CD4-positive, alpha-beta T cell treated with Interleukin-4 for 1 hour (primary cell): Measurements from ENCODE around the gene VAMP5.
"Not testable (repeated sequence)": the region's sequence is repeated elsewhere in the genome, so short reads cannot be mapped to it uniquely, and the experiment has no call there.

Source experiments
- DNase-seq, 2 donors: peaks; one replicate each; pipeline ENCODE4 v3.0.0-alpha.2; 2020 to 2022

Gene VAMP5

GRCh38 chr2:85584857-85585780 is 888 bp downstream of the VAMP5 start:
- peak in 1 of 2 donors; percentile 13 for DNase-seq

DNA sequence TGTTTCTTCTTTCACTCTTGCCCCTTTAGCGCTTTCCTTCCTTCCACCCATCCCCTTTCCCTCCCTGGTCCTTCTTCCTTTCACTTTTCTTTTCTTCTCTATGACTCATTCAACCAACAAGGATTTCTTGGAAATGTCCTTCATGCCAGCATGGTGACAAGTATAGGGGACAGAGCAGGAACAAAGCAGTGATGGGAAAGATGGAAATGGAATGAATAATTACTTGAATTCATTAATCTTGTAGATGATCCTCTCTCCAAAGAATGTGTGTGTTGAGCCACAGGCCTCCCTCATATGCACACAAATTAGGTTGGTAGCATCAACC is 1.5 kb downstream of the VAMP5 start:
- DNase-seq: no peak

DNA sequence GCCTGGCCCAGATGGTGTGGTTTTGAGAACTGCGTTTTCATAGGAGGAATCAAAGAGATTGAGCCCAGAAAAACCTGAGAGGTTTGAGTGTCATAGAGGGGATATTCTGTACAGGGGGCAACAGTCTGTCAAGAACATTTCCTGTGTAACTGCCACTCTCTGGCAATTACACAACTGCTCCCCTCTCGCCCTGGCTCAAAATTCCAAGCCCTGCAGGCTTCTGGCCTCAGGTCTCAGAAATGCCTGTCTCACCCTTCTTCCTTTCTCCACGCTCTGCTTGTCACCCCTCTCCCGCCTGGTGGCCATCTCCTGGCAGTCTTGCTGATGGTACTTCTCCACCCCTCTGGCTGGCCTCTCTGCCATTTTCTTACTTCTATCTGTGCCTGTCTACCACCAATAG is 4.0 kb downstream of the VAMP5 start:
- no peak for DNase-seq

- DNase-seq: no peak
Observed at GRCh38 chr2:85588645-85589044, 4.4 kb downstream of the VAMP5 start.

- no peak for DNase-seq
Observed at GRCh38 chr2:85589181-85589580, 5.0 kb downstream of the VAMP5 start.

GRCh38 chr2:85589982-85590791 is 6.0 kb downstream of the VAMP5 start:
- no peak for DNase-seq

DNA sequence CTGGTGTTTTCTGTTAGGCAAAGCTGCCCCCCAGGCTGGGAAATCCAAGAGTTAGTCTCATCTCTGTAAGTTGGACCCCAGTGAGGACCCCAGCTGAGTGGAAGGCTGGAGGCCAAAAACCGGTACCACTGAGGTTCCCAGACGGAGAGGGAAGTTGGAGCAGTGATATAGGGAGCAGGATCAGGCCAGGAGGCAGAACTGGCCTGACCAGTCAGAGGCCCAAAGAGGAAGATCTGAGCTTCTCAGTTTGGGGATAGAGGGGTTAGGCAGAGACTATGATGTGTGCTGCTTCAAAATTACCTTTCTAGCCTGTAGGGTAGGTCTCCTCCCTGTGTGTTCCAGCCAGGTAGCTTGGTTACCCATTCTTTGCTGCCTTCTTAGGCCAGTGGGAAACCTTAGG is 6.7 kb downstream of the VAMP5 start:
- DNase-seq: no peak

GRCh38 chr2:85591563-85591962 is 7.3 kb downstream of the VAMP5 start:
- no peak for DNase-seq

DNA sequence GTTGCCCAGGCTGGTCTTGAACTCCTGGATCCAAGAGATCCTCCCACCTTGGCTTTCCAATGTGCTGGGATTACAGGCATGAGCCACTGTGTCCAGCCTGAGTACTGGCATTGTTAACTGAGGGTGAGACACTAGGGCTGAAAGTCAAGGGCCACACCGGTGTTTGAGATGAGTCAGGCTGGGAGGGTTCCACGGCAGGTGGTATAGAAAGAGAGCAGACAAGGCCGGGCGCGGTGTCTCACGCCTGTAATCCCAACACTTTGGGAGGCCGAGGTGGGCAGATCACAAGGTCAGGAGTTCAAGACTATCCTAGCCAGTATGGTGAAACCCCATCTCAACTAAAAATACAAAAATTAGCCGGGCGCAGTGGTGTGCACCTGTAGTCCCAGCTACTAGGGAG is 8.1 kb downstream of the VAMP5 start:
- DNase-seq: not testable (repeated sequence)

DNA sequence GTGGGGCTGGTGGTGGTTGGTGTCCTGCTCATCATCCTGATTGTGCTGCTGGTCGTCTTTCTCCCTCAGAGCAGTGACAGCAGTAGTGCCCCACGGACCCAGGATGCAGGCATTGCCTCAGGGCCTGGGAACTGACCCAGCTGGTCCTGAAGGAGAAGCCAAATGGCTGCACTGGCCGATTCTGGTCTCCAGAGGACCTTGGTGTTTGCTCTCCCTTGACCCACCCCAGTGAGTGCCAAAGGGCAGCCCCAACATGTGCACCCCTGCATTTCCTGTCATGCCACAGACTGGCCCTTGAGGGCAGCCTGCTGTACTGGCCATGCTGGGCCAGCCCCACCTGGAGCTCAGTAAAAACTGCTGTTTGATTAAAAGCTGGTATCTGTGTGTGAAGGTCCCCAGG is 8.8 kb downstream of the VAMP5 start:
- no peak for DNase-seq

GRCh38 chr2:85594715-85595300 is 10.6 kb downstream of the VAMP5 start:
- DNase-seq: no peak

DNA sequence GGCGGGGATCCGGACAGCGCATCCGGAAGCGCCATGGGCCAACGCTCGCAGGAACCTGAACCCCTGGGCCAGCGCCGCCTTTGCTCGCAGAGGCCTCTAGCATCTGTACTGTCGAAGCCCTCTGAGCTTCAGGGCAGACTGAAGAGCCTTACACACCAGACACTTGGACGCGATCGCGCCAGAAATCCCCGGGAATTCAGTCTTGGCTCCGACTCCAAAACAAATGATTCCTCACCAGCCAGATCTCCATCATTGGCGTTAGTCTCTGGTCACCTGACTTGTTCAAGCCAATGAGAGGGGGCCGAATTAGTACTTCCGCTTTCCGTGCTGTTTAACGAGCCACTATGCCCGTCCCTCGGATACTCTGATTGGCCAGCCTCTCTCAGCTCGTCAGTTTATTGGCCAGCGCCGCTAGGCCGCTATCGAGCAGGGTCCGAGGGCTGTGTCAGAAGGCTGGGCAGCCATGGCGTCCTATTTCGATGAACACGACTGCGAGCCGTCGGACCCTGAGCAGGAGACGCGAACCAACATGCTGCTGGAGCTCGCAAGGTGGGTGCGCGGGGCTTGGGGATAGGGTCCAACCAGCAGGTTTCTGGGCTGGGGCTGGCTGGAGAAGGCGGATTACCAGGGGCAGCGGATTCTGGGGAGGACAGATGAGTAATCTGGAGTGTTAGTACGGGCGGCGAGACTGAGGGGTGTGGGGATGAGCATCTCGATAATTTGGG is 11.2 kb downstream of the VAMP5 start, which contains the start of gene RNF181:
RNF181 (plus strand) TSS at position 445 of the 725 bp plus-strand sequence; CDS start at position 464, 19 bp downstream.
- peak; percentile 95 to 96 for DNase-seq

DNA sequence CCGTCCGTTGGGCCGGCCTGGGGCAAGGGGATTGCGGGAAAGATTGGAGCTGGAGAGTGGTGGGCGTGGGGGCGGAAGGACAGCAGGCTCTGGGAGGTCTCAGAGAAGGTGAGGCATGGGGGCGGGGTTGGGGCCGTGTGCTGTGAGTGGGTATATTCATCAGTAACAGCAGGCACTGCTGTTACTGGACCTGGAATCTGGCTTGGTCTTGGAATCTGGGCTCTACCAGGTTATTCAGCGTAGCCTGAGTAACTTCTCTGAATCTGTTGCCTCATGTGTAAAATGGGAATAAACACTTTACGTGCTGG is 11.7 kb downstream of the VAMP5 start:
- DNase-seq: no peak

DNA sequence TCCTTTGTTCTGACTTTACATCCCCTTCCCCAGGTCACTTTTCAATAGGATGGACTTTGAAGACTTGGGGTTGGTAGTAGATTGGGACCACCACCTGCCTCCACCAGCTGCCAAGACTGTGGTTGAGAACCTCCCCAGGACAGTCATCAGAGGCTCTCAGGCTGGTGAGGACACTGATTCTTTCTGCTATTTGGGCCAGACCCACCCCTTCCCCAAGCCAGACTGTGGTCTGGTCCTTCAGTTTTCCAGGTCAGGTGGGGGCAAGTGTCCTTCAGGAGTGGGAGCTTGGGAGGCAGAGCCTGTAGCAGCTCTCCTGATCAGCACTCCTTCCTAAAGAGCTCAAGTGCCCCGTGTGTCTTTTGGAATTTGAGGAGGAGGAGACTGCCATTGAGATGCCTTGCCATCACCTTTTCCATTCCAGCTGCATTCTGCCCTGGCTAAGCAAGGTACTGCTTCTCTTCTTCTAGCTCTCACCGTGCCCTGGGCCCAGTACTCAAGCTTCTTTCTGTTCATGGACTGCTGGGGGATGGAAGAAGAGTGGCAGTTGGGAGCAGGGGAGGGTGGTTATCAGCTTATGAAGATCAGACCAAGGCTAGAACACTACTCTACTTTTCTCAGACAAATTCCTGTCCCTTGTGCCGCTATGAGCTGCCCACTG is 12.4 kb downstream of the VAMP5 start:
- no peak for DNase-seq

DNA sequence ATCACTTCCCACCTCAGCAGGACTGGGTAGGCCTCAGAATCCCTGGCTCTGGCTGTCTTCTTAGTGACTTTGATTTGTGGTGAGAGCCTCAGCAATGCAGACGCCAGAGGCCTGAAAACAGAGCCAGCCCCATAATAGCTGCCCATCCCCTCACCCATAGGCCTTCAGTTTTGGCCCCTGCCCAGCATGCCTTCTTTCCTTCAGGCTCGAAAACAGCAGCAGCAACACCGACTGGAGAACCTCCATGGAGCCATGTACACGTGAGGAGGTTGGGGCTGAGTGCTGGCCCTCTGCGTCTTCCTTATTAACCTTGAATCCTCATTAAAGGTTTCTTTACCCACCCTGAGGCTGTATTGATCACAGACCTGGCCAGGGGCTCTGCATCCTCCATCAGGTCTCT is 13.0 kb downstream of the VAMP5 start:
- no peak for DNase-seq

DNA sequence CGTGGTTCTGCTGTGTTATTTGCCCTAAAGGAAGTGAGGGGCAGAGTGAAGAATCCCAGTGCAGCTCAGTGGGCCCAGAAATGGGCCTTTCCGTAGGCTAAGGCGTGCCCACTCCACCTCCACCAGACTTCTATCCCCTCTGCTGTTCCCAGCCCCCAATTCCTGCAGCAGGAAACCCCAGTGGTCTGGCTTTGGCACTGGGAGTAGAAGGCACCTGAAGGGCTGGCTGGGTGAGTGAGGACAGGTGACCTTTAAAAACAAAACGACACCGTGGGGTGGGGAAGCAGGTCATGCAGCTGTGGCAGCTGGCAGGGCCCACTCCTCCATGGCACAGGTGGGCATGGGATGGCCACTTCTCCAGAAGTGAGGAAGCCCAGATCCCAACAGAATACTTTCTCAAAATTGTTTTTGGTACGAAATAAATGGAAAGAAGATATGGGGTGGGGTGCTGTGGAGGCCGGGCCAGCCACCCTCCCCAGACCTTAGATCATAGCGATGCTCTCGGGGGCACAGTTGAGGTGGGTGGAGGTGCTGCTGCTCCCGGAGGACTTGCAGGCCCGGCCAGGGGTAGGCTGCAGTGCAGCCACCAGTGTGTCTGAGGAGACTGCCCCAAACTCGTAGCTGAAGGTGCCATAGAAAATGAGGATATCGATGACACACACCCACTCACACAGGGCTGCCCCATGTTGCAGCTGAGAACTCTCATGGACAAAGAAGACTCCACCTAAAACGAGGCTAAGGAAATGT is 14.5 kb downstream of the VAMP5 start:
- no peak for DNase-seq

DNA sequence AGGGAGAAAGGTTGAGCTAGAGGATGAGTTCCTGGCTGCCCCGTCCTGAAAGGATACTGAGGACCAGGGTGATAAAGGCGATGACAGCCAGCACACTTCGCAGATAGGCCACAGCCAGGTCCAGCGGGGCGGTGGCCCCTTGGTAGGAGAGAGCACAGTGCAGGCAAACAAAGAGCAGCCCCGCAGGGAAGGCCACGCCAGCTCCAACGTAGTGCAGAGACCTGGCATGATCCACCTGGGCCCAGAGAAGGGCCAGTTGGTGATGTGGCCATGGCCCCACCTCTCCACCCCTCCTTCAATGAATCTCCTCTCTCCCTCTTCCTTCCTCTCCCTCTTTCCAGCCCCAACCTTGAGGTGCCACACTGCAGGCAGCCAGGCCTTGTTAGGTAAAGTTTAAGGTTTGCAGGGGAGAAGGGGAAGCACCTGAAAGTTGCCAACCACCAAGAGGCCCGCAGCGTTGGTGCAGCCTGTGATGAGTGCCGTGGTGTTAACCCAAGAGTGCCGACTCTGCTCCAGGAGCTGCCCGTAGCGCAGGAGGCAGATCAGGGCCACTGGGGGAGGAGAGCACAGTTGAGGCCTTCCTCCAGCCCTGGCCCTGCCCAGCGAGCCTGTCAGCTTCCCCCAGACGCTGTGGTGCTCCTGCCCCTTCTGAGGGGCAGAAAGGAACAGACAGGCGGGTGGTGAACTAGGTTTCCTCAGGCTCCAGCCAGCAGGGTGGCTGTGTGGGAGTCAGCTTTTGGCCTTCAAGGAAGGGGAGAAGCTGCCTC is 15.4 kb downstream of the VAMP5 start:
- no peak for DNase-seq

DNA sequence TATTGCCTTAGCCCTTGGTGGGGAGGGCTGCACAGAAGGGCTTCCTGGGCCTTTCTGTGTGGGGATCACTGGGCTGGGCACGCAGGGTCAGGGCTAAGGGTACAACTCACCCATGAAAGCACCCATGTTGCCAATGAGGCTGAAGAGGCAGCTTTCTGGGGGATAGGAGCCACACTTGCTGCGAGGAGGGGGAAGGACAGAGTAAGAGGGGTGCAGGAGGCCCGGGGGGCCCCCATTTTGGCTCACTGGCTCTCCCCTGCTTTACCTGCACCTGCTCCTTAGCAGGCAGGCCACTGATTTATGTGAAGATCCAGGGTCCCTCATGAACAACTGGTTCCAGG is 16.0 kb downstream of the VAMP5 start:
- DNase-seq: no peak

- no peak for DNase-seq
Observed at GRCh38 chr2:85600951-85601770, 16.9 kb downstream of the VAMP5 start.

DNA sequence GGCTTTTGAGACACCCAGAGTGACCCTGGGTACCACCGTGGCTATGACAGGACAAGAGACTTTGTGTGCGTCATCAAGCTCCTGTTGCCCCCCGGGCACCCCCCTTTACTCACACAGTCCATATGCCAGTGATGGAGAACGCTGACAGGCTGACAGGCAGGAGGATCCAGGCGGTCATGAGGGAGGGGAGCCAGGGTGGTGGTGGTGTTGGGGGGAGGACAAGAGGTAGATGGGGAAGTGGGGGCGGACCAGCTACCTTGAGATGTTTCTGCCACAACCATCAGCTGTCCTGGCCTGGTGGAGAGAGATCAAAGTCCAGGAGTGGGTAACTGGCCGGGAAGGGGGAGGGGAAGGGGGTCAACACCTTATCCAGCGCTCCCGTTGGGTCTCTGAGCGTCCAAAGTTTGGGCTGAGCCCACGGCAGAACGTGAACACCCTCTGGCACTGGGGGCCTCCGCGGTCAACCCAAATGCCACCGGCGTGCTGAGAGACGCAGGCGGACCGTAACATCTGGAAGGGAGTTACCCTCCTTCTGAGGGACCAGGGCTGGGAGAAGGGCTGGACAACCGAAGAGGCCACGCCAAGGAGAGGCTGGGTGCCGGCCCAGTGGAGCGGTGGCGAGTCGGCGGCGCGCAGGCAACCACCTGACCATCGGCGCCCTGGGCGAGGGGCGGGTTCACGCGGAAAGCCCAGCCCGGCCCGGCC is 17.7 kb downstream of the VAMP5 start:
- no peak for DNase-seq
